A549 treated with CORT108297 at 1 μM for 4 hours (cell line): ENCODE results near the gene SLC17A9. TPM values are rescaled to one million over a fixed set of nuclear protein-coding genes. Genes with fewer than 3 reads are reported as not detected.

Experiments used
- total RNA-seq: library from RNA; stranded (reverse); fragments of 200-300 nt; extraction: Qiagen RNA extraction; gene quantifications from 5 replicates; pipeline ENCODE4 v1.2.3, GENCODE V29; 2022

The SLC17A9 gene
- total RNA-seq, result 0.03 to 0.13 TPM (median 0.08 TPM) in 4 of 5 replicates, not detected in the other

GRCh38 chr20:62952373-62952967 lies at the start of gene SLC17A9:
Gene SLC17A9, plus strand, starts transcription at chr20:62952709. Its CDS starts 122 bp downstream, at chr20:62952831.

GRCh38 chr20:62926229-62927127 lies 26.0 kb upstream of the SLC17A9 start, which contains the start of gene DIDO1:
Gene DIDO1, minus strand, starts transcription at chr20:62926505.

GRCh38 chr20:62938105-62938888 lies 14.2 kb upstream of the SLC17A9 start, which contains the start of gene GID8:
Gene GID8, plus strand, starts transcription at chr20:62938147. Its CDS starts 3,356 bp downstream, at chr20:62941503.

GRCh38 chr20:63006540-63007359 lies 54.2 kb downstream of the SLC17A9 start, which contains the start of gene BHLHE23:
Gene BHLHE23, minus strand, starts transcription at chr20:63006964. Its CDS starts 190 bp downstream, at chr20:63006774.

Other genes with a start within 250 kb of the SLC17A9 start
- 0.09 to 0.17 TPM (median 0.16 TPM) in 5 replicates for gene NTSR1, start 243.9 kb upstream of the SLC17A9 start, total RNA-seq
- 21.3 to 25.8 TPM (median 23.7 TPM) in 5 replicates for gene MRGBP, start 156.2 kb upstream of the SLC17A9 start, total RNA-seq
- gene OGFR, start 147.9 kb upstream of the SLC17A9 start, total RNA-seq, result 38.6 to 50.9 TPM (median 47.4 TPM) in 5 replicates
- 0.37 to 0.84 TPM (median 0.55 TPM) in 5 replicates for gene COL9A3, start 135.7 kb upstream of the SLC17A9 start, total RNA-seq
- gene TCFL5, start 90.9 kb upstream of the SLC17A9 start, total RNA-seq, result 3.9 to 4.6 TPM (median 4.0 TPM) in 5 replicates
- gene DIDO1, start 26.2 kb upstream of the SLC17A9 start, total RNA-seq, result 20.3 to 25.8 TPM (median 23.8 TPM) in 5 replicates
- gene GID8, start 14.6 kb upstream of the SLC17A9 start, total RNA-seq, result 21.3 to 23.2 TPM (median 21.8 TPM) in 5 replicates
- not detected in 5 replicates for gene BHLHE23, start 54.3 kb downstream of the SLC17A9 start, total RNA-seq